Neural cell (in vitro differentiated cells): ENCODE measurements around the gene SAP30L. TPM values are rescaled to one million over a fixed set of nuclear protein-coding genes. Genes with fewer than 3 reads are reported as not detected.
A peak's percentile ranks its signal among the peaks of the same experiment; 100 is the strongest.

Experiments used
- H2AFZ ChIP-seq: fragments of 200-600, 300-800 bp; sonication (generic), shearing (Covaris generic); 2 replicates; pipeline ENCODE4 v1.6.0; 2014; ENCODE audit warnings: low read depth, mild to moderate bottlenecking, antibody characterized with exemption, low read length, moderate library complexity
- H3F3A ChIP-seq: fragments of 200-600 bp; shearing (Covaris generic); 2 replicates; pipeline ENCODE4 v1.6.1; 2016; ENCODE audit warnings: mild to moderate bottlenecking, moderate library complexity, mixed read lengths, antibody characterized with exemption, low read length; ENCODE audit not compliant: insufficient read depth, poor library complexity, severe bottlenecking
- H3K27ac ChIP-seq: fragments of 200-600, 300-800 bp; sonication (generic), shearing (Covaris generic); 2 replicates; pipeline ENCODE4 v1.5.1; 2014; ENCODE audit warnings: mild to moderate bottlenecking, low read length, moderate library complexity
- H3K27me3 ChIP-seq: fragments of 300-800, 200-600 bp; sonication (generic), shearing (Covaris generic); 2 replicates; pipeline ENCODE4 v1.6.0; 2014; ENCODE audit warnings: mild to moderate bottlenecking, low read depth, low read length, moderate library complexity; ENCODE audit not compliant: insufficient read depth
- H3K36me3 ChIP-seq: fragments of 300-800, 200-600 bp; sonication (generic), shearing (Covaris generic); 2 replicates; pipeline ENCODE4 v1.5.1; 2014; ENCODE audit warnings: mild to moderate bottlenecking, antibody characterized with exemption, low read length, moderate library complexity; ENCODE audit not compliant: insufficient read depth
- H3K4me2 ChIP-seq: fragments of 300-800, 200-600 bp; sonication (generic), shearing (Covaris generic); 2 replicates; pipeline ENCODE4 v1.6.0; 2014; ENCODE audit warnings: mild to moderate bottlenecking, low read length
- H3K4me3 ChIP-seq: fragments of 300-800, 200-600 bp; sonication (generic), shearing (Covaris generic); 2 replicates; pipeline ENCODE4 v1.5.1; 2014; ENCODE audit warnings: mild to moderate bottlenecking, low read length, moderate library complexity
- H3K79me2 ChIP-seq: fragments of 200-600 bp; shearing (Covaris generic); replicated peaks from 2 replicates; pipeline ENCODE4 v1.6.0; 2014; ENCODE audit warnings: mild to moderate bottlenecking, low read length, moderate library complexity; ENCODE audit not compliant: insufficient read depth
- H3K9ac ChIP-seq: fragments of 300-800, 200-600 bp; sonication (generic), shearing (Covaris generic); 2 replicates; pipeline ENCODE4 v1.6.1; 2016; ENCODE audit warnings: mild to moderate bottlenecking, low read length, mixed read lengths
- H3K9me2 ChIP-seq: fragments of 200-600 bp; shearing (Covaris generic); 2 replicates; pipeline ENCODE4 v1.6.1; 2016; ENCODE audit warnings: mild to moderate bottlenecking, low read length, mixed read lengths; ENCODE audit not compliant: insufficient read depth
- H3K9me3 ChIP-seq: fragments of 200-600, 300-800 bp; sonication (generic), shearing (Covaris generic); 2 replicates; pipeline ENCODE4 v1.6.1; 2016; ENCODE audit warnings: mild to moderate bottlenecking, mixed run types, low read length, moderate library complexity, mixed read lengths
- H4K20me1 ChIP-seq: fragments of 200-600 bp; shearing (Covaris generic); 2 replicates; pipeline ENCODE4 v1.6.1; 2016; ENCODE audit warnings: mild to moderate bottlenecking, mixed run types; ENCODE audit not compliant: insufficient read depth
- CTCF ChIP-seq: fragments of 450-650 bp; IDR thresholded peaks from 2 replicates; pipeline ENCODE4 v1.5.1; 2014; ENCODE audit warnings: antibody characterized with exemption, mild to moderate bottlenecking, moderate library complexity; ENCODE audit not compliant: poor library complexity, severe bottlenecking
- EP300 ChIP-seq: fragments of 450-650 bp; conservative IDR thresholded peaks from 2 replicates; pipeline ENCODE4 v1.6.1; 2014; ENCODE audit warnings: antibody characterized with exemption, mild to moderate bottlenecking, moderate library complexity; ENCODE audit not compliant: poor library complexity, severe bottlenecking
- EZH2 ChIP-seq: fragments of 200-600, 300-800 bp; shearing (Covaris generic), sonication (generic); IDR thresholded peaks from 2 replicates; pipeline ENCODE4 v1.6.1; 2014; ENCODE audit warnings: antibody characterized with exemption, low read length, borderline replicate concordance, mild to moderate bottlenecking; ENCODE audit not compliant: insufficient read depth, poor library complexity, severe bottlenecking
- MXI1 ChIP-seq: fragments of 450-650 bp; conservative IDR thresholded peaks from 2 replicates; pipeline ENCODE4 v1.6.1; 2014; ENCODE audit warnings: antibody characterized with exemption, mild to moderate bottlenecking; ENCODE audit not compliant: poor library complexity, severe bottlenecking
- POLR2AphosphoS5 ChIP-seq: IDR thresholded peaks from 2 replicates; pipeline ENCODE4 v1.6.1; 2012
- RAD21 ChIP-seq: fragments of 450-650 bp; conservative IDR thresholded peaks from 2 replicates; pipeline ENCODE4 v1.6.1; 2014; ENCODE audit warnings: antibody characterized with exemption, mild to moderate bottlenecking, moderate library complexity
- REST ChIP-seq: IDR thresholded peaks from 2 replicates; pipeline ENCODE4 v1.6.1; 2012; ENCODE audit warnings: borderline replicate concordance
- SMC3 ChIP-seq: fragments of 450-650 bp; conservative IDR thresholded peaks from 2 replicates; pipeline ENCODE4 v1.6.1; 2014; ENCODE audit warnings: antibody characterized with exemption, mild to moderate bottlenecking, moderate library complexity; ENCODE audit not compliant: poor library complexity
- TAF1 ChIP-seq: IDR thresholded peaks from 2 replicates; pipeline ENCODE4 v1.6.1; 2012; ENCODE audit warnings: low read depth
- polyA plus RNA-seq: library from polyadenylated mRNA; depleted of rRNA; stranded (reverse); fragments of >200 nt; gene quantifications from 2 replicates; pipeline ENCODE4 v1.2.3, GENCODE V29; 2014

SAP30L gene
- polyA plus RNA-seq, 1 donor from 2014 or later = 18.5 TPM

- Histone ChIP-seq H3K79me2 (no peaks in the 10 kb centered on the region), H3K9me3 (no peaks in the 10 kb centered on the region), H3K9me2 (no peaks in the 10 kb centered on the region), H3K27ac (no peak overlapping the region), H3K4me3 (no peak overlapping the region), H3K36me3 (no peaks in the 10 kb centered on the region), H2AFZ (no peak overlapping the region), H3F3A (no peaks in the 10 kb centered on the region), H3K27me3 (peaks cover 46% of the 10 kb centered on the region), H3K9ac (no peak overlapping the region), H4K20me1 (no peaks in the 10 kb centered on the region), H3K4me2 (no peak overlapping the region)
- TF ChIP-seq TAF1 (no peak), MXI1 (no peak), REST (no peak), CTCF (no peak), SMC3 (no peak), RAD21 (no peak), EP300 (no peak), EZH2 (no peak), POLR2AphosphoS5 (no peak)
Observed at GRCh38 chr5:154466671-154467070, 20.9 kb downstream of the SAP30L start.

- Histone ChIP-seq H3K9ac (no peak overlapping the region), H4K20me1 (no peaks in the 10 kb centered on the region), H2AFZ (no peak overlapping the region), H3K27ac (no peak overlapping the region), H3K4me3 (no peak overlapping the region), H3F3A (no peaks in the 10 kb centered on the region), H3K9me3 (no peaks in the 10 kb centered on the region), H3K4me2 (no peak overlapping the region), H3K36me3 (no peaks in the 10 kb centered on the region), H3K27me3 (peaks cover 57% of the 10 kb centered on the region), H3K9me2 (no peaks in the 10 kb centered on the region), H3K79me2 (no peaks in the 10 kb centered on the region)
- TF ChIP-seq CTCF (peak; percentile 91), SMC3 (peak; percentile 94), MXI1 (no peak), RAD21 (peak; percentile 84)
Observed at GRCh38 chr5:154467655-154468354, 22.0 kb downstream of the SAP30L start.
